ENCODE data around the gene SELENOT. TPM values are rescaled to one million over a fixed set of nuclear protein-coding genes. Genes with fewer than 3 reads are reported as not detected.

The SELENOT gene
- polyA plus RNA-seq, 12 donors = 41.9 to 67.8 (median 57.4) TPM; not detected in 1

DNA sequence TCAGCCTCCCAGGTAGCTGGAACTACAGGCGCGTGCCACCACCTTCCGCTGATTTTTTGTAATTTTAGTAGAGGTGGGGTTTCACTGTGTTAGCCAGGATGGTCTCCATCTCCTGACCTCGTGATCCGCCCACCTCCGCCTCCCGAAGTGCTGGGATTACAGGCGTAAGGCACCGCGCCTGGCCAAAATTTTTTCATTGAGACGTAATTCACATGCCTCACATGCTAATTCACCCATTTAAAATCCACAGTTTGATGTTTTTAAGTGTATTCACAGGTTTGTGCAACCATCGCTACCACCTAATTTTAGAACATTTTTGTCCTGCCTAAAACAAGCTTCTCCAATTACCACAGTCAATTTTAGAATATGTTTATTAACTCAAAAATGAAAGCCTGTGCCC, 37.1 kb downstream of the SELENOT start:
- no peak for DNase-seq

DNA sequence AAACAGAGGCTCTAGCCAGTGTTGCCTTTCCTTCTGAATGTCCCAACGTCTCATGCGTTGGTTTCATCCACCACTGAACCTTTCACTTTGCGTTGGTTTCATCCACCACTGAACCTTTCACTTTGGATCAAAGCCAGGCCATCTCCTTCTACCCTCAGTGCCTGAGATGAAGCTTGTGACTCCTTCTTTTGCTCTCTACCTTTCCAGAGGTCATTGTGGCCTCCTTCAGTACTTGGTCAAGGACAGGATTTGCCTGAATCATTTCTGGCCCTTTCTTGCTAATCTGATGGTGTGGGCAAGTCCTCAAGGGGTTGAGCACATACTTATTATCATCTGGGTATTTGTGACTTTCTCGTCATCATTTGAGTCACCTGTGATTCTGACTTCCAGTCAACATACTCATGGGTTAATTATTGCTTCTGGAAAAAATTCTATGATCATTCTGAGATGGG, 50.0 kb downstream of the SELENOT start:
- DNase-seq = no peak

DNA sequence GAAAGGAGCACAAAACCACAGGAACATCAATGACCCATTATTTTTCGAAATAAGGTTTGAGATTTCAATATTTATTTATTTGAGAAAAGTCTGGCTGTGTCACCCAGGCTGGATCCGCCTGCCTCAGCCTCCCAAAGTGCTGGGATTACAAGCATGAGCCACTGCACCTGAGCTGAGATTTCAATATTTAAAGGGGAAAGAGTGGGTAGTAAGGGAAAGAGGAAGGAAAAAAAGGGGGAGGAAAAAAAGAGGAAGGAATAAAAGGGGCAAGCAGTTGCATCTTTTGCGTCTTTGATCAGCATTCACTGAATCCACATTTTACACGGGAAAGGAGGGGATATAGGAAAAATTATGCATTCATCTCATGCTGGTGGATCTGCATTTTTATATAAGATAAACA, 53.2 kb downstream of the SELENOT start:
- DNase-seq = no peak

DNA sequence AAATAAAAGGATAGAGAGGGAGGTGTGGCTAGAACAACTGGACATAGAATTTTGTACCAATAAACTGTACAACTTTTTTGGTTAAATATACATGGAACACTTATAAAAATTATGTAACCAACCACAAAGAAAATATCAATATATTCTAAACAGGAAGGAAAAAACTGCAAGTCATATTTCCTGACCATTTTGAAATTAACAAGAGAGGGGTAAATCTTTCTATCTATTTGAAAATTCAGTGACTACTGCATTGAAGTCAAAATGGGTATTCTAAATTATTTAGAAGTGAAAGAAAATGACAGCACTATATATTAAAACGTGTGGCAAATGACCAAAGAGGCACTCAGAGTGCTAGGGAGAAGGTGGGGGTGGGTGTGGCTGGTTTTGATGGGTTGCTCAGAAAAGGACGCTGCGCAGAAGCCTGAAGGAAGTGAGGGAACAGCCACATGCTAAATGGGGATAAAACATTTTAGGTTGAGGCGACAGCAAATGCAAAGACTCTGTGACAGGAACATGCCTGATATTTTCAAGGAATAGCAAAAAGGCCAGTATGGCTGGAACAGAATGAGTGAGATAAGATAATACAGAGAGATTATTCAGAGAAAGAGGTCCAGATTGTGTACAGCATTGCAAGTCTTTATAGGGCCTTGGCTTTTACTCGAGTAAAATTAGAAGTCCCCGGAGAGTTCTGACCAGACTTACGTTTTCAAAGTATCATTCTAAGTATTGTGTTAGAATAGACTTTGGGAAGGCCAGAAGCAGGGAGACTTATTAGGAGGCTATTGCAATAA, 59.5 kb downstream of the SELENOT start:
- DNase-seq = no peak

DNA sequence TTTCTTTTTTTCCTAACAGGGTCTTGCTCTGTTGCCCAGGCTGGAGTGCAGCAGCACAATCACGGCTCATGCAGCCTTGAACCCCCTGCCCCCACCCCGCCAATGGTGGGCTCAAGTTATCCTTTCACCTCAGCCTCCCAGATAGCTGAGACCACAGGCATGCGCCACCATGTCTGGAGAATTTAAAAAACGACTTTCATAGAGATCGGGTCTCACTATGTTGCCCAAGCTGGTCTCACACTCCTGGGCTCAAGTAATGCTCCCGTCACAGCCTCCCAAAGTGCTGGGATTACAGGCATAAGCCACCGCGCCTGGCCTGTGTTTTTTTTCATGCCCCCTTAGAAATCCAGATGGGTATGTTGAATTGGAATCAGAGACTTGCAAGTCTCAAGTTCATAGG, 60.3 kb downstream of the SELENOT start:
- no peak for DNase-seq

DNA sequence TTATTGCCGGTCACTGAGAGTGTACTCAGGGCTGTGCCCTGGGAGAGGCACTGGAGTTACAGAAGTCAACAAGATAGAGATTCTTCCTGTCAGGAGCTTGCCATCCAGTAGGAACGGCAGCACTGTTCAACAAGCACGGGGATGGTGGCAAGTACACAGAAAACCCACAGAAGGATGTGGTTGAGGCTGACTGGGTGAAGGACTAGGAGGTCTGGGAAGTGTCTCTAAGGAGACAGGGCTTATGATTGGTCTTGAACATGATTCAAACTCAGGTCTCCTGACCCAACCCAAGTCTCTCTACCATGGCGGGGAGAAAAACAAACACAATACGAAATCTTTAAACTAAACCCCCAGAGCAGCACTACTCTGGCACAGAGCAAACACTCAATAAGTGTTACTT, 63.0 kb downstream of the SELENOT start:
- no peak for DNase-seq

DNA sequence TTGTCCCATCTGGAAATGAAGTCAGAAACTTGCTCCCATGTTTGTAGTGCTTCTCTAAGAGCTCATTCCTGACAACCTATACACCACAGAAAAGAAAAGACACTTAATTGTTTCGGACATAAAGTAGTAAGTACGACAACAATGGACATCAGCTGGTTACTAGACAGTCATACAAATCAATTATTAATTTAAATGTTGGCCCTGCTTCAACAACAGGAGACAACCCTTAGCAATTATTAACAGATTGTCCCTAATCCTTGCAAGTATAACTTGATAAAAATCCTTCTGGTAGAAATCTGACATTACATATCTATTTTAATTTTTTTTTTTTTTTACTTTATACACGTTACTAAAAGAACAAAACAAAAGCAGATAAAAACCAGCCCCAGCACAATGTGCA, 70.8 kb downstream of the SELENOT start:
- DNase-seq = no peak

DNA sequence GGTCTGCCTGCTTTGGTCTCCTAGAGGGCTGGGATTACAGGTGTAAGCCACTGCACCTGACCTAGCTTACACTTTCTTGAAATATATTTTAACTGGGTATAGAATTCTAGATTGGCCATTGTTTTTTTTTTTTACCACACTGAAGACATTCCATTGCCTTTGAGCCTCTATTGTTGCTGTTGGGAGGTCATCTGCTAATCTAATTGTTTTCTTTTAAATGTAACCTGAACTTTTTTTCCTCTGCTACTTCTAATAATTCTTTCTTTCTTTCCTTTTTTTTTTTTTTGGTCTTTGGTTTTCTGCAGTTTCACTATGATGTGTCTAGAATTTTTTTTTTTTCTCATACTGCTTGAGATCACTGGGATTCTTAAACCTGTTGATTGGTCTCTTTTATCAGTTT, 72.5 kb downstream of the SELENOT start:
- DNase-seq = no peak

Other genes starting within 250 kb of the SELENOT start
- gene TSC22D2, start 195.0 kb upstream of the SELENOT start, polyA plus RNA-seq (ENCODE audit: insufficient read length in 12 of 12) = 100 to 1,000 TPM in 1 of 12 donors, 10 to 100 TPM in 11; 39.7 to 492 (median 70.5) TPM
- gene SERP1, start 56.8 kb upstream of the SELENOT start, polyA plus RNA-seq (ENCODE audit: insufficient read length in 12 of 12) = 100 to 1,000 TPM in 1 of 12 donors, 10 to 100 TPM in 10, not detected in 1; 52.2 to 113 (median 74.8) TPM
- 100 to 1,000 TPM in 11 of 12 donors, not detected in 1; 131 to 243 (median 173) TPM for gene EIF2A, start 56.5 kb upstream of the SELENOT start, polyA plus RNA-seq (ENCODE audit: insufficient read length in 12 of 12)
- under 1 TPM in 6 of 12 donors, not detected in 6; 0.20 to 0.43 (median 0.38) TPM for gene ERICH6, start 100.6 kb downstream of the SELENOT start, polyA plus RNA-seq (ENCODE audit: insufficient read length in 12 of 12)
- gene SIAH2, start 159.8 kb downstream of the SELENOT start, polyA plus RNA-seq (ENCODE audit: insufficient read length in 12 of 12) = 10 to 100 TPM in 11 of 12 donors, not detected in 1; 17.5 to 41.3 (median 22.3) TPM